ENCODE data around the gene PRSS1.
A peak's percentile ranks its signal among the peaks of the same experiment; 100 is the strongest.

Gene PRSS1

DNA sequence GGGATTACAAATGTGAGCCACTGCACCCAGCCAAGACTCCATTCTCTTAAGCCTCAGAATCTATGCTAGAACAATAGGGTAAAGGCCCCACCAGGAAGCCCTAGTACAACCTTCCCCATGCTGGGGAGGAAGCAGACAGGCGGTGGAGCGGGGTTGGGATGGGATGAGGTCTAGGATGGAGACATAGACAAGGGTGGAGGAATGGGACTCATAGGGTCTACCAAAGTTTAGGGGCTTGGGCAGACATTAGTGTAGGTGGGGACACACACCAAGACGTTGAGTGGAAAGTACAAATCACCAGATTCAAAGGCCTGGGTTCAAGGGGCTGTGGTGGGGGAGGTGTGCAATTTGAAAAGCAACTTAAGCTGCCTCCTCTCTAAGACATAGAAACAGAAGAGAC is 40.8 kb downstream of the PRSS1 start:
- no peak for TF ChIP-seq EZH2 (IDR thresholded peaks at IDR 0.05; ENCODE audit: borderline replicate concordance, low read depth, low read length, severe bottlenecking)
- TF ChIP-seq, protein P1, sequence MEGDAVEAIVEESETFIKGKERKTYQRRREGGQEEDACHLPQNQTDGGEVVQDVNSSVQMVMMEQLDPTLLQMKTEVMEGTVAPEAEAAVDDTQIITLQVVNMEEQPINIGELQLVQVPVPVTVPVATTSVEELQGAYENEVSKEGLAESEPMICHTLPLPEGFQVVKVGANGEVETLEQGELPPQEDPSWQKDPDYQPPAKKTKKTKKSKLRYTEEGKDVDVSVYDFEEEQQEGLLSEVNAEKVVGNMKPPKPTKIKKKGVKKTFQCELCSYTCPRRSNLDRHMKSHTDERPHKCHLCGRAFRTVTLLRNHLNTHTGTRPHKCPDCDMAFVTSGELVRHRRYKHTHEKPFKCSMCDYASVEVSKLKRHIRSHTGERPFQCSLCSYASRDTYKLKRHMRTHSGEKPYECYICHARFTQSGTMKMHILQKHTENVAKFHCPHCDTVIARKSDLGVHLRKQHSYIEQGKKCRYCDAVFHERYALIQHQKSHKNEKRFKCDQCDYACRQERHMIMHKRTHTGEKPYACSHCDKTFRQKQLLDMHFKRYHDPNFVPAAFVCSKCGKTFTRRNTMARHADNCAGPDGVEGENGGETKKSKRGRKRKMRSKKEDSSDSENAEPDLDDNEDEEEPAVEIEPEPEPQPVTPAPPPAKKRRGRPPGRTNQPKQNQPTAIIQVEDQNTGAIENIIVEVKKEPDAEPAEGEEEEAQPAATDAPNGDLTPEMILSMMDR (IDR thresholded peaks at IDR 0.05; ENCODE audit: borderline replicate concordance, extremely low read depth, low read length, poor library complexity, severe bottlenecking): no peak
- Histone ChIP-seq H3K4me3 (ENCODE audit: low read depth in 1 of 2, low read length in 2 of 2) (peak overlapping the region; percentile 59 to 77; a peak in 3 of 4 replicates), H3K27me3 (ENCODE audit: insufficient read depth, low read length, poor library complexity) (no peaks in the 10 kb centered on the region), H3K4me1 (ENCODE audit: insufficient read depth, low read length) (peaks cover 47% of the 10 kb centered on the region), H3K9me3 (ENCODE audit: insufficient read depth, low read length, severe bottlenecking) (no peaks in the 10 kb centered on the region), H2AFZ (ENCODE audit: low read depth, low read length) (no peak overlapping the region), H3K4me2 (ENCODE audit: insufficient read depth, low read length) (peak overlapping the region; percentile 69), H3K79me2 (ENCODE audit: insufficient read depth, low read length) (peaks cover 77% of the 10 kb centered on the region), H3K27ac (ENCODE audit: low read length) (peak overlapping the region; percentile 97), H4K20me1 (ENCODE audit: insufficient read depth, low read length) (no peaks in the 10 kb centered on the region), H3K9ac (ENCODE audit: low read depth, low read length) (peak overlapping the region; percentile 99), H3K36me3 (ENCODE audit: insufficient read depth, low read length) (peaks cover 68% of the 10 kb centered on the region)
- DNase-seq: peak; percentile 57
- ATAC-seq (ENCODE audit: insufficient read depth, low read depth): no peak

GRCh38 chr7:142790555-142790954 is 41.3 kb downstream of the PRSS1 start:
- peak overlapping the region; percentile 99 for H3K9ac ChIP-seq (ENCODE audit: low read depth, low read length)
- H3K27ac ChIP-seq (ENCODE audit: low read length): peak overlapping the region; percentile 97
- ATAC-seq (ENCODE audit: insufficient read depth, low read depth) (no peak), DNase-seq (peak; percentile 22)
- no peaks in the 10 kb centered on the region for H4K20me1 ChIP-seq (ENCODE audit: insufficient read depth, low read length)
- TF ChIP-seq, protein P1 (IDR thresholded peaks at IDR 0.05; ENCODE audit: borderline replicate concordance, extremely low read depth, low read length, poor library complexity, severe bottlenecking): no peak
- TF ChIP-seq EZH2 (IDR thresholded peaks at IDR 0.05; ENCODE audit: borderline replicate concordance, low read depth, low read length, severe bottlenecking): no peak
- H3K27me3 ChIP-seq (ENCODE audit: insufficient read depth, low read length, poor library complexity): no peaks in the 10 kb centered on the region
- H2AFZ ChIP-seq (ENCODE audit: low read depth, low read length): no peak overlapping the region
- H3K4me1 ChIP-seq (ENCODE audit: insufficient read depth, low read length): peaks cover 52% of the 10 kb centered on the region
- peak overlapping the region; percentile 69 for H3K4me2 ChIP-seq (ENCODE audit: insufficient read depth, low read length)
- no peaks in the 10 kb centered on the region for H3K9me3 ChIP-seq (ENCODE audit: insufficient read depth, low read length, severe bottlenecking)
- peaks cover 68% of the 10 kb centered on the region for H3K36me3 ChIP-seq (ENCODE audit: insufficient read depth, low read length)
- H3K4me3 ChIP-seq (ENCODE audit: low read depth in 1 of 2, low read length in 2 of 2): peak overlapping the region; percentile 59 to 77; a peak in 3 of 4 replicates
- peaks cover 80% of the 10 kb centered on the region for H3K79me2 ChIP-seq (ENCODE audit: insufficient read depth, low read length)

GRCh38 chr7:142791502-142791901 is 42.2 kb downstream of the PRSS1 start:
- Histone ChIP-seq H2AFZ (ENCODE audit: low read depth, low read length) (no peak overlapping the region), H3K4me2 (ENCODE audit: insufficient read depth, low read length) (peak overlapping the region; percentile 69), H3K27me3 (ENCODE audit: insufficient read depth, low read length, poor library complexity) (no peaks in the 10 kb centered on the region), H3K9me3 (ENCODE audit: insufficient read depth, low read length, severe bottlenecking) (no peaks in the 10 kb centered on the region), H3K9ac (ENCODE audit: low read depth, low read length) (peak overlapping the region; percentile 99), H3K27ac (ENCODE audit: low read length) (peak overlapping the region; percentile 97), H3K36me3 (ENCODE audit: insufficient read depth, low read length) (peaks cover 73% of the 10 kb centered on the region), H3K79me2 (ENCODE audit: insufficient read depth, low read length) (peaks cover 90% of the 10 kb centered on the region), H4K20me1 (ENCODE audit: insufficient read depth, low read length) (no peaks in the 10 kb centered on the region), H3K4me3 (ENCODE audit: low read depth in 1 of 2, low read length in 2 of 2) (peak overlapping the region; percentile 59 to 77; a peak in 3 of 4 replicates), H3K4me1 (ENCODE audit: insufficient read depth, low read length) (peaks cover 55% of the 10 kb centered on the region)
- TF ChIP-seq, protein P1 (IDR thresholded peaks at IDR 0.05; ENCODE audit: borderline replicate concordance, extremely low read depth, low read length, poor library complexity, severe bottlenecking): no peak
- no peak for TF ChIP-seq EZH2 (IDR thresholded peaks at IDR 0.05; ENCODE audit: borderline replicate concordance, low read depth, low read length, severe bottlenecking)
- DNase-seq (peak; percentile 37), ATAC-seq (ENCODE audit: insufficient read depth, low read depth) (no peak)
